ENCODE measurements around the gene C1S.

- TF ChIP-seq EZH2phosphoT487 (IDR thresholded peaks at IDR 0.05; ENCODE audit: insufficient read depth, low read depth) (no peak), EZH2 (IDR thresholded peaks at IDR 0.05; ENCODE audit: insufficient read depth, poor library complexity, severe bottlenecking) (no peak)
These were observed 5.6 kb upstream of the C1S start for GRCh38 chr12:7054925-7055324.
